Measurements from ENCODE around the gene DTNA. TPM values are rescaled to one million over a fixed set of nuclear protein-coding genes. Genes with fewer than 3 reads are reported as not detected.

Gene DTNA
- total RNA-seq, 1 donor from 2014 or later: 18.4 TPM

- intact Hi-C loops (cut with DNase I): loop anchor here (10.0 kb wide), 1 partner anchor 109 kb away; no protein-coding TSS in a partner anchor
- H3K4me3 ChIP-seq: no peak overlapping the region
- H3K9me3 ChIP-seq: no peaks in the 10 kb centered on the region
- no peak for TF ChIP-seq POLR2A (IDR thresholded peaks at IDR 0.05)
- no peaks in the 10 kb centered on the region for H3K36me3 ChIP-seq
- H3K4me1 ChIP-seq: no peaks in the 10 kb centered on the region
- no peak overlapping the region for H3K27ac ChIP-seq
- no peak for DNase-seq (ENCODE audit: extremely low spot score in 2 of 2)
- no peaks in the 10 kb centered on the region for H3K27me3 ChIP-seq
Observed at GRCh38 chr18:34783501-34783900, 73.4 kb downstream of the DTNA start.

GRCh38 chr18:34786162-34786741, 76.2 kb downstream of the DTNA start:
- H3K9me3 ChIP-seq: no peaks in the 10 kb centered on the region
- TF ChIP-seq POLR2A (IDR thresholded peaks at IDR 0.05): no peak
- TF ChIP-seq CTCF (IDR thresholded peaks at IDR 0.05): no peak
- TF ChIP-seq POLR2AphosphoS5 (IDR thresholded peaks at IDR 0.05; ENCODE audit: insufficient read depth in 1 of 2, low read depth in 1 of 2): no peak
- DNase-seq (ENCODE audit: extremely low spot score in 2 of 2): no peak
- H3K27me3 ChIP-seq: no peaks in the 10 kb centered on the region
- no peak overlapping the region for H3K27ac ChIP-seq
- intact Hi-C loops (cut with DNase I): loop anchor here (10.0 kb wide), 1 partner anchor 111 kb away; no protein-coding TSS in a partner anchor
- no peak overlapping the region for H3K4me3 ChIP-seq
- no peaks in the 10 kb centered on the region for H3K36me3 ChIP-seq
- no peaks in the 10 kb centered on the region for H3K4me1 ChIP-seq

GRCh38 chr18:34787931-34788532, 77.9 kb downstream of the DTNA start:
- intact Hi-C loops (cut with DNase I): loop anchor here (10.0 kb wide), 1 partner anchor 113 kb away; no protein-coding TSS in a partner anchor
- DNase-seq (ENCODE audit: extremely low spot score in 2 of 2): no peak
- no peak overlapping the region for H3K4me3 ChIP-seq
- no peak overlapping the region for H3K27ac ChIP-seq
- H3K36me3 ChIP-seq: no peaks in the 10 kb centered on the region
- no peaks in the 10 kb centered on the region for H3K9me3 ChIP-seq
- H3K27me3 ChIP-seq: no peaks in the 10 kb centered on the region
- TF ChIP-seq POLR2A (IDR thresholded peaks at IDR 0.05) (no peak), POLR2AphosphoS5 (IDR thresholded peaks at IDR 0.05; ENCODE audit: insufficient read depth in 1 of 2, low read depth in 1 of 2) (no peak), CTCF (IDR thresholded peaks at IDR 0.05) (peak; percentile 33 to 75 (median 51))
- H3K4me1 ChIP-seq: no peaks in the 10 kb centered on the region

GRCh38 chr18:34789768-34790344, 79.8 kb downstream of the DTNA start:
- no peaks in the 10 kb centered on the region for H3K27me3 ChIP-seq
- H3K36me3 ChIP-seq: no peaks in the 10 kb centered on the region
- no peak for TF ChIP-seq POLR2A (IDR thresholded peaks at IDR 0.05)
- TF ChIP-seq POLR2AphosphoS5 (IDR thresholded peaks at IDR 0.05; ENCODE audit: insufficient read depth in 1 of 2, low read depth in 1 of 2): no peak
- no peak for TF ChIP-seq CTCF (IDR thresholded peaks at IDR 0.05)
- intact Hi-C loops (cut with DNase I): loop anchor here (10.0 kb wide), 1 partner anchor 115 kb away; no protein-coding TSS in a partner anchor
- DNase-seq (ENCODE audit: extremely low spot score in 2 of 2): no peak
- no peaks in the 10 kb centered on the region for H3K9me3 ChIP-seq
- H3K27ac ChIP-seq: no peak overlapping the region
- no peaks in the 10 kb centered on the region for H3K4me1 ChIP-seq
- no peak overlapping the region for H3K4me3 ChIP-seq

- DNase-seq (ENCODE audit: extremely low spot score in 2 of 2): no peak
- intact Hi-C loops (cut with DNase I): no loop called here
- H3K4me3 ChIP-seq: no peak overlapping the region
- no peaks in the 10 kb centered on the region for H3K27me3 ChIP-seq
- H3K27ac ChIP-seq: no peak overlapping the region
- H3K4me1 ChIP-seq: no peaks in the 10 kb centered on the region
- TF ChIP-seq POLR2AphosphoS5 (IDR thresholded peaks at IDR 0.05; ENCODE audit: insufficient read depth in 1 of 2, low read depth in 1 of 2) (no peak), POLR2A (IDR thresholded peaks at IDR 0.05) (no peak), CTCF (IDR thresholded peaks at IDR 0.05) (no peak)
- H3K36me3 ChIP-seq: no peaks in the 10 kb centered on the region
- H3K9me3 ChIP-seq: no peaks in the 10 kb centered on the region
Observed at GRCh38 chr18:34794348-34794747, 84.2 kb downstream of the DTNA start.

All from vagina (tissue), 2 donors.